Sigmoid colon (tissue), 7 donors: ENCODE measurements around the gene ASPHD2. TPM values are rescaled to one million over a fixed set of nuclear protein-coding genes. Genes with fewer than 3 reads are reported as not detected.

Experiments used
- DNase-seq: peaks from one replicate; pipeline ENCODE4 v3.0.0-alpha.2; 2019
- H3K27ac ChIP-seq, 4 donors: fragments of 200-600 bp; sonication (generic); one replicate each; pipeline ENCODE4 v1.5.1; 2016 to 2019; ENCODE audit warnings: mild to moderate bottlenecking in 1 of 4
- H3K27me3 ChIP-seq, 3 donors: fragments of 200-600 bp; sonication (generic); one replicate each; pipeline ENCODE4 v1.5.1; 2019; ENCODE audit warnings: mild to moderate bottlenecking in 1 of 3
- H3K36me3 ChIP-seq, 4 donors: fragments of 200-600 bp; sonication (generic); one replicate each; pipeline ENCODE4 v1.5.1; 2016 to 2019
- H3K4me1 ChIP-seq, 4 donors: fragments of 200-600 bp; sonication (generic); one replicate each; pipeline ENCODE4 v1.5.1; 2017 to 2019
- H3K4me3 ChIP-seq, 4 donors: fragments of 200-600 bp; sonication (generic); one replicate each; pipeline ENCODE4 v1.5.1; 2017 to 2019; ENCODE audit warnings: mild to moderate bottlenecking in 2 of 4, moderate library complexity in 1 of 4
- H3K9me3 ChIP-seq, 4 donors: fragments of 200-600 bp in 3 of 4; sonication (generic) in 3 of 4; one replicate each; pipeline versions ENCODE4 v1.5.1 to v1.6.1; 2013 to 2019
- CTCF ChIP-seq, 4 experiments: fragments of 450-650 bp in 3 of 4; fragments of 200-600 bp in 1 of 4; IDR thresholded peaks; one replicate each; pipeline ENCODE4 v1.5.1; 2016 to 2019; ENCODE audit warnings: antibody characterized with exemption in 4 of 4, mild to moderate bottlenecking in 3 of 4, moderate library complexity in 2 of 4
- EP300 ChIP-seq, 4 donors: sonication (generic); formaldehyde crosslinking; IDR thresholded peaks; one replicate each; pipeline ENCODE4 v1.6.1; 2017; ENCODE audit warnings: antibody characterized with exemption in 4 of 4
- POLR2A ChIP-seq, 2 donors: fragments of 450-650 bp; IDR thresholded peaks; one replicate each; pipeline ENCODE4 v1.6.1; 2016; ENCODE audit warnings: antibody characterized with exemption in 2 of 2, mild to moderate bottlenecking in 2 of 2, moderate library complexity in 2 of 2
- POLR2AphosphoS5 ChIP-seq, 4 donors: sonication (generic); formaldehyde crosslinking; IDR thresholded peaks; one replicate each; pipeline ENCODE4 v1.6.1; 2017; ENCODE audit warnings: antibody characterized with exemption in 4 of 4
- WGBS, 2 donors: extraction: QIAGEN DNeasy Blood & Tissue Kit; methylation state at CpG; one replicate each; pipeline ENCODE4 v1.1.7; 2013; 5-methylcytosine and 5-hydroxymethylcytosine counted together
- intact Hi-C: fragments of 100-400 bp; cut with DNase I; formaldehyde crosslinking; loops from one replicate; pipeline ENCODE4 v1.15.1; 2023
- polyA plus RNA-seq, 3 donors: library from polyadenylated mRNA; stranded (reverse); fragments of 200-250 nt; gene quantifications; one replicate each; pipeline ENCODE4 v1.2.3, GENCODE V29; 2013
- total RNA-seq, 4 donors: library from RNA; depleted of rRNA; stranded (reverse); fragments of >200 nt; gene quantifications; one replicate each; pipeline ENCODE4 v1.1.0, GENCODE V29; 2016
- donor health status: healthy with polysubstance abuse.
- donor health status: Bipolar disorder and iron deficiency.
- donor health status: healthy.

The ASPHD2 gene
- total RNA-seq (1 to 10 TPM in 3 of 4 donors, under 1 TPM in 1; 0.83 to 1.6 (median 1.3) TPM), polyA plus RNA-seq (1 to 10 TPM; 1.2 to 3.4 (median 1.8) TPM)

GRCh38 chr22:26428515-26429457, at the start of gene ASPHD2:
TSS of gene ASPHD2 (plus strand) at chr22:26429260. CDS start at chr22:26433616, 4,356 bp downstream.
- 1% methylated on average over 96 of the region's 96 CpGs for WGBS, 2 donors
- H3K36me3 ChIP-seq: peaks cover 0 to 4% (median 0%) of the 10 kb centered on the region in 4 donors
- peaks cover 0 to 21% (median 17%) of the 10 kb centered on the region in 4 donors for H3K4me1 ChIP-seq
- DNase-seq: peak; percentile 73
- H3K27me3 ChIP-seq: no peaks in the 10 kb centered on the region
- H3K9me3 ChIP-seq: no peaks in the 10 kb centered on the region
- H3K4me3 ChIP-seq: peak within 1 kb of the TSS; percentile 27 to 66 (median 59)
- TF ChIP-seq EP300 (IDR thresholded peaks at IDR 0.05) (no peak), POLR2A (IDR thresholded peaks at IDR 0.05) (no peak), CTCF (IDR thresholded peaks at IDR 0.05) (no peak), POLR2AphosphoS5 (IDR thresholded peaks at IDR 0.05) (peak in 1 of 4 donors; percentile 23)
- intact Hi-C loops: no loop called here
- H3K27ac ChIP-seq: peak within 1 kb of the TSS; percentile 63 to 79 (median 78)

GRCh38 chr22:26380072-26380830, 48.8 kb upstream of the ASPHD2 start:
- Histone ChIP-seq H3K4me1 (no peaks in the 10 kb centered on the region), H3K9me3 (peaks cover 0 to 4% (median 0%) of the 10 kb centered on the region in 4 donors), H3K27ac (no peak overlapping the region), H3K36me3 (no peaks in the 10 kb centered on the region), H3K4me3 (no peak overlapping the region), H3K27me3 (peaks cover 2 to 83% (median 12%) of the 10 kb centered on the region in 3 donors)
- DNase-seq: no peak
- WGBS, 2 donors: 76 to 79% methylated on average over 10 of the region's 10 CpGs
- intact Hi-C loops: no loop called here
- TF ChIP-seq POLR2AphosphoS5 (IDR thresholded peaks at IDR 0.05) (no peak), CTCF (IDR thresholded peaks at IDR 0.05) (no peak), EP300 (IDR thresholded peaks at IDR 0.05) (no peak), POLR2A (IDR thresholded peaks at IDR 0.05) (no peak)

GRCh38 chr22:26382782-26383181, 46.3 kb upstream of the ASPHD2 start:
- WGBS, 2 donors: 43 to 76% methylated on average over 3 of the region's 3 CpGs

More at GRCh38 chr22:26382782-26383181, 46.3 kb upstream of the ASPHD2 start:
- no peak for DNase-seq
- Histone ChIP-seq H3K27ac (no peak overlapping the region), H3K4me3 (no peak overlapping the region), H3K36me3 (no peaks in the 10 kb centered on the region), H3K27me3 (peaks cover 0 to 72% (median 2%) of the 10 kb centered on the region in 3 donors), H3K9me3 (peaks cover 0 to 4% (median 0%) of the 10 kb centered on the region in 4 donors), H3K4me1 (no peaks in the 10 kb centered on the region)
- TF ChIP-seq CTCF (IDR thresholded peaks at IDR 0.05) (no peak), EP300 (IDR thresholded peaks at IDR 0.05) (no peak), POLR2AphosphoS5 (IDR thresholded peaks at IDR 0.05) (no peak), POLR2A (IDR thresholded peaks at IDR 0.05) (no peak)
- intact Hi-C loops: no loop called here
